ENCODE data around the gene PPT1.

GRCh38 chr1:40030528-40031135 lies 66.4 kb downstream of the PPT1 start:
- no peak for TF ChIP-seq CTCF (IDR thresholded peaks at IDR 0.05; ENCODE audit: poor library complexity, severe bottlenecking)
- no peak for TF ChIP-seq EP300 (conservative IDR thresholded peaks at IDR 0.05; ENCODE audit: poor library complexity, severe bottlenecking)
- no peak for TF ChIP-seq POLR2AphosphoS5 (IDR thresholded peaks at IDR 0.05)
- TF ChIP-seq MXI1 (conservative IDR thresholded peaks at IDR 0.05; ENCODE audit: poor library complexity, severe bottlenecking): no peak
- no peak for TF ChIP-seq SMC3 (conservative IDR thresholded peaks at IDR 0.05; ENCODE audit: poor library complexity)
- TF ChIP-seq EZH2 (IDR thresholded peaks at IDR 0.05; ENCODE audit: borderline replicate concordance, insufficient read depth, low read length, poor library complexity, severe bottlenecking): no peak
- TF ChIP-seq, protein P1, sequence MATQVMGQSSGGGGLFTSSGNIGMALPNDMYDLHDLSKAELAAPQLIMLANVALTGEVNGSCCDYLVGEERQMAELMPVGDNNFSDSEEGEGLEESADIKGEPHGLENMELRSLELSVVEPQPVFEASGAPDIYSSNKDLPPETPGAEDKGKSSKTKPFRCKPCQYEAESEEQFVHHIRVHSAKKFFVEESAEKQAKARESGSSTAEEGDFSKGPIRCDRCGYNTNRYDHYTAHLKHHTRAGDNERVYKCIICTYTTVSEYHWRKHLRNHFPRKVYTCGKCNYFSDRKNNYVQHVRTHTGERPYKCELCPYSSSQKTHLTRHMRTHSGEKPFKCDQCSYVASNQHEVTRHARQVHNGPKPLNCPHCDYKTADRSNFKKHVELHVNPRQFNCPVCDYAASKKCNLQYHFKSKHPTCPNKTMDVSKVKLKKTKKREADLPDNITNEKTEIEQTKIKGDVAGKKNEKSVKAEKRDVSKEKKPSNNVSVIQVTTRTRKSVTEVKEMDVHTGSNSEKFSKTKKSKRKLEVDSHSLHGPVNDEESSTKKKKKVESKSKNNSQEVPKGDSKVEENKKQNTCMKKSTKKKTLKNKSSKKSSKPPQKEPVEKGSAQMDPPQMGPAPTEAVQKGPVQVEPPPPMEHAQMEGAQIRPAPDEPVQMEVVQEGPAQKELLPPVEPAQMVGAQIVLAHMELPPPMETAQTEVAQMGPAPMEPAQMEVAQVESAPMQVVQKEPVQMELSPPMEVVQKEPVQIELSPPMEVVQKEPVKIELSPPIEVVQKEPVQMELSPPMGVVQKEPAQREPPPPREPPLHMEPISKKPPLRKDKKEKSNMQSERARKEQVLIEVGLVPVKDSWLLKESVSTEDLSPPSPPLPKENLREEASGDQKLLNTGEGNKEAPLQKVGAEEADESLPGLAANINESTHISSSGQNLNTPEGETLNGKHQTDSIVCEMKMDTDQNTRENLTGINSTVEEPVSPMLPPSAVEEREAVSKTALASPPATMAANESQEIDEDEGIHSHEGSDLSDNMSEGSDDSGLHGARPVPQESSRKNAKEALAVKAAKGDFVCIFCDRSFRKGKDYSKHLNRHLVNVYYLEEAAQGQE (IDR thresholded peaks at IDR 0.05; ENCODE audit: borderline replicate concordance): no peak
- no peak for TF ChIP-seq RAD21 (conservative IDR thresholded peaks at IDR 0.05)
- no peak for TF ChIP-seq TAF1 (IDR thresholded peaks at IDR 0.05; ENCODE audit: low read depth)
